PC-3 (cell line): Measurements from ENCODE around the gene RABL3.

ENCODE experiments used
- EZH2 ChIP-seq: fragments of 300-600 bp; sonication (generic); IDR thresholded peaks from one replicate; pipeline ENCODE4 v1.6.1; 2017; ENCODE audit warnings: antibody characterized with exemption, mild to moderate bottlenecking, low read length; ENCODE audit not compliant: unreplicated experiment
- TF ChIP-seq, protein P1 (sequence below): fragments of 300-600 bp; sonication (generic); conservative IDR thresholded peaks from 2 replicates; pipeline ENCODE4 v1.5.1; 2017; ENCODE audit warnings: antibody characterized with exemption, low read depth, mild to moderate bottlenecking, low read length

DNA sequence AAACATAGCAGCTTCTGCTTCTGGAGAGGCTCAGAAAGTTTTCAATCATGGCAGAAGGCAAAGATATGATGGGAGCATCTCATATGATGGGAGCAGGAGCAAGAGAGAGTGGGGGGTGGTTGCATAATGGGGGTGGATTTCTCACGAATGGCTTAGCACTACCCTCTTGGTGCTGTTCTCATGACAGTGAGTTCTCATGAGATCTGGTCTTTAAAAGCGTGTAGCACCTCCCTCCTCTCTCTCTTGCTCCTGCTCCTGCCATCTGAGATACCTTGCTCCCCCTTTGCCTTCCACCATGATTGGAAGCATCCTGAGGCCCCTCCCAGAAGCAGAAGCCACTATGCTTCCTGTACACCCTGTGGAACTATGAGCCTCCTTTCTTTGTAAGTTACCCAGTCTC, 82.5 kb downstream of the RABL3 start:
- TF ChIP-seq, protein P1, sequence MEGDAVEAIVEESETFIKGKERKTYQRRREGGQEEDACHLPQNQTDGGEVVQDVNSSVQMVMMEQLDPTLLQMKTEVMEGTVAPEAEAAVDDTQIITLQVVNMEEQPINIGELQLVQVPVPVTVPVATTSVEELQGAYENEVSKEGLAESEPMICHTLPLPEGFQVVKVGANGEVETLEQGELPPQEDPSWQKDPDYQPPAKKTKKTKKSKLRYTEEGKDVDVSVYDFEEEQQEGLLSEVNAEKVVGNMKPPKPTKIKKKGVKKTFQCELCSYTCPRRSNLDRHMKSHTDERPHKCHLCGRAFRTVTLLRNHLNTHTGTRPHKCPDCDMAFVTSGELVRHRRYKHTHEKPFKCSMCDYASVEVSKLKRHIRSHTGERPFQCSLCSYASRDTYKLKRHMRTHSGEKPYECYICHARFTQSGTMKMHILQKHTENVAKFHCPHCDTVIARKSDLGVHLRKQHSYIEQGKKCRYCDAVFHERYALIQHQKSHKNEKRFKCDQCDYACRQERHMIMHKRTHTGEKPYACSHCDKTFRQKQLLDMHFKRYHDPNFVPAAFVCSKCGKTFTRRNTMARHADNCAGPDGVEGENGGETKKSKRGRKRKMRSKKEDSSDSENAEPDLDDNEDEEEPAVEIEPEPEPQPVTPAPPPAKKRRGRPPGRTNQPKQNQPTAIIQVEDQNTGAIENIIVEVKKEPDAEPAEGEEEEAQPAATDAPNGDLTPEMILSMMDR = no peak
- TF ChIP-seq EZH2 = no peak
